Measurements from ENCODE around the gene PROCA1.

The PROCA1 gene

DNA sequence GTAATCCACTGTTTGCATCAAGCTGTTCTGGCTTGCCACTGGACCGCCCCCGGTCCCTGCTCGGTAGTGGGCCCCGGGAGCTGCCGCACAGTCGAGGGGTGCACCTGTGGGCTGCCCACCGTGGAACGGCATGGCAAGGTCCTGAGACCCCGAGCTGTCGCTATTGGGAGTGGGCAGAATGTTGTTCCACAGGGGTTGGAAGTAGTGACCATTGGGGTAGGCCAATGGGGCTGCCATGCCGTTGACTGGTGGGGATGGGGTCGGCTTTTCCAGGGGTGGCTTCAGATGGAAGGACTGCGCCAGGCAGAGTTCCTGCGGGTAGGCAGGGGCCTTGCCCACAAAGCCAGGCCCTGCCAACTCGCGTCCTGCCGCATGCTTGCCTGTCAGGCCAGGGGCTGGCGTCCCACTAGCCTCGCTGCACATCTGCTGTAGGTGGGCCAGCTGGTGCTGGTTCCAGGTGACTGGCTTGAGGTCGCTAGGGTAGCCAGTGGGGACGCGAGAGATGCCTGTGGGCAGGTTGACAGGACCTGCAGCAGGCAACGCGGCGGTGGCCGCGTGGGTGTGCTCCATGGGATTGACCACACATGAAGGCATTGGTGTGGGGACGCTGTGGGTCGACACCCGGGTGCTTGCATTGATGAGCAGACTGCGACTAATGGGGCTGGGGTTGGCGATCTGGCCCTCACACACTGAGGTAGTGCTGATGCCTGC lies 46.9 kb upstream of the PROCA1 start:
- peaks cover 9% of the 10 kb centered on the region for H3K4me1 ChIP-seq (ENCODE audit: control insufficient read depth, low read length)
- H3K36me3 ChIP-seq (ENCODE audit: control insufficient read depth, low read length): peaks cover 34% of the 10 kb centered on the region
- H3K4me3 ChIP-seq (ENCODE audit: low read length): no peak overlapping the region
- no peaks in the 10 kb centered on the region for H3K9me3 ChIP-seq (ENCODE audit: control insufficient read depth, insufficient read depth, low read length)
- no peaks in the 10 kb centered on the region for H3K9me2 ChIP-seq (replicated peaks; ENCODE audit: control insufficient read depth, low read length)
- 0 out of 2 replicates have a peak, but pooled peaks cover 2% of the 10 kb centered on the region for H4K20me1 ChIP-seq (ENCODE audit: control insufficient read depth, insufficient read depth, low read depth, low read length)
- TF ChIP-seq, protein P1, sequence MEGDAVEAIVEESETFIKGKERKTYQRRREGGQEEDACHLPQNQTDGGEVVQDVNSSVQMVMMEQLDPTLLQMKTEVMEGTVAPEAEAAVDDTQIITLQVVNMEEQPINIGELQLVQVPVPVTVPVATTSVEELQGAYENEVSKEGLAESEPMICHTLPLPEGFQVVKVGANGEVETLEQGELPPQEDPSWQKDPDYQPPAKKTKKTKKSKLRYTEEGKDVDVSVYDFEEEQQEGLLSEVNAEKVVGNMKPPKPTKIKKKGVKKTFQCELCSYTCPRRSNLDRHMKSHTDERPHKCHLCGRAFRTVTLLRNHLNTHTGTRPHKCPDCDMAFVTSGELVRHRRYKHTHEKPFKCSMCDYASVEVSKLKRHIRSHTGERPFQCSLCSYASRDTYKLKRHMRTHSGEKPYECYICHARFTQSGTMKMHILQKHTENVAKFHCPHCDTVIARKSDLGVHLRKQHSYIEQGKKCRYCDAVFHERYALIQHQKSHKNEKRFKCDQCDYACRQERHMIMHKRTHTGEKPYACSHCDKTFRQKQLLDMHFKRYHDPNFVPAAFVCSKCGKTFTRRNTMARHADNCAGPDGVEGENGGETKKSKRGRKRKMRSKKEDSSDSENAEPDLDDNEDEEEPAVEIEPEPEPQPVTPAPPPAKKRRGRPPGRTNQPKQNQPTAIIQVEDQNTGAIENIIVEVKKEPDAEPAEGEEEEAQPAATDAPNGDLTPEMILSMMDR (IDR thresholded peaks at IDR 0.05; ENCODE audit: low read depth, low read length, poor library complexity, severe bottlenecking): no peak
- TF ChIP-seq EZH2phosphoT487 (IDR thresholded peaks at IDR 0.05; ENCODE audit: borderline replicate concordance, low read length): no peak
- no peaks in the 10 kb centered on the region for H3K27me3 ChIP-seq (ENCODE audit: control insufficient read depth, low read length)
- no peaks in the 10 kb centered on the region; the same call in none of the 2 replicates for H3F3A ChIP-seq (ENCODE audit: control insufficient read depth, insufficient read depth)
- no peak overlapping the region for H3K4me2 ChIP-seq (ENCODE audit: low read length)
- no peak overlapping the region for H3K27ac ChIP-seq (ENCODE audit: low read depth, low read length)
- H3K79me2 ChIP-seq (ENCODE audit: control insufficient read depth, low read length): no peaks in the 10 kb centered on the region

- peaks cover 32% of the 10 kb centered on the region for H3K36me3 ChIP-seq (ENCODE audit: control insufficient read depth, low read length)
- no peaks in the 10 kb centered on the region for H3K9me3 ChIP-seq (ENCODE audit: control insufficient read depth, insufficient read depth, low read length)
- no peak overlapping the region for H3K27ac ChIP-seq (ENCODE audit: low read depth, low read length)
- H3K9me2 ChIP-seq (replicated peaks; ENCODE audit: control insufficient read depth, low read length): no peaks in the 10 kb centered on the region
- no peak overlapping the region for H3K4me2 ChIP-seq (ENCODE audit: low read length)
- peaks cover 4% of the 10 kb centered on the region for H3K4me1 ChIP-seq (ENCODE audit: control insufficient read depth, low read length)
- H3K4me3 ChIP-seq (ENCODE audit: low read length): no peak overlapping the region
- peaks cover 5% of the 10 kb centered on the region for H3K79me2 ChIP-seq (ENCODE audit: control insufficient read depth, low read length)
- TF ChIP-seq EZH2phosphoT487 (IDR thresholded peaks at IDR 0.05; ENCODE audit: borderline replicate concordance, low read length): no peak
- TF ChIP-seq, protein P1 (IDR thresholded peaks at IDR 0.05; ENCODE audit: low read depth, low read length, poor library complexity, severe bottlenecking): no peak
- H3K27me3 ChIP-seq (ENCODE audit: control insufficient read depth, low read length): no peaks in the 10 kb centered on the region
- H4K20me1 ChIP-seq (ENCODE audit: control insufficient read depth, insufficient read depth, low read depth, low read length): 0 out of 2 replicates have a peak, but pooled peaks cover 2% of the 10 kb centered on the region
- peaks cover 8% of the 10 kb centered on the region for H3F3A ChIP-seq (ENCODE audit: control insufficient read depth, insufficient read depth)
These were observed 44.5 kb upstream of the PROCA1 start for GRCh38 chr17:28756049-28756804.

DNA sequence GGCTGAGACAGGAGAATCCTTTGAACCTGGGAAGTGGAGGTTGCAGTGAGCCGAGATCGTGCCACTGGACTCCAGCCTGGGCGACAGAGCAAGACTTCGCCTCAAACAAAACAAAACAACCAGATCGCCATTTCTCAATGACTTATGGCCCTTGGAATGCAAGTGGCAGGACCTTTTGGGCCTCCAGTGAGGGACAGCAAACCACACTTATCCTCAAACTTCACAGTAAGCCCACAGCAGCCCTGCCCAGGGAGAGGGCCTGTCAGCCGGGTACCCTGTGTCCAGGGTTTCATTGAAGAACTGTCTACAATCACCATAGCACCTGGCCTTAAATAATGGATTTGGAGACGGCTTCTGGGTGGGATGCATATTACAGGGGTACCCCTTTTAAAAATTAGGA lies 43.8 kb upstream of the PROCA1 start:
- H3K4me2 ChIP-seq (ENCODE audit: low read length): no peak overlapping the region
- H3K79me2 ChIP-seq (ENCODE audit: control insufficient read depth, low read length): peaks cover 11% of the 10 kb centered on the region
- H3K9me3 ChIP-seq (ENCODE audit: control insufficient read depth, insufficient read depth, low read length): no peaks in the 10 kb centered on the region
- H3K9me2 ChIP-seq (replicated peaks; ENCODE audit: control insufficient read depth, low read length): no peaks in the 10 kb centered on the region
- TF ChIP-seq, protein P1 (IDR thresholded peaks at IDR 0.05; ENCODE audit: low read depth, low read length, poor library complexity, severe bottlenecking): no peak
- no peak for TF ChIP-seq EZH2phosphoT487 (IDR thresholded peaks at IDR 0.05; ENCODE audit: borderline replicate concordance, low read length)
- peaks cover under 1% of the 10 kb centered on the region for H3K4me1 ChIP-seq (ENCODE audit: control insufficient read depth, low read length)
- H4K20me1 ChIP-seq (ENCODE audit: control insufficient read depth, insufficient read depth, low read depth, low read length): peaks cover 6% of the 10 kb centered on the region; the same call in 1 of the 2 replicates
- H3K36me3 ChIP-seq (ENCODE audit: control insufficient read depth, low read length): peaks cover 39% of the 10 kb centered on the region
- H3K27me3 ChIP-seq (ENCODE audit: control insufficient read depth, low read length): no peaks in the 10 kb centered on the region
- peaks cover 11% of the 10 kb centered on the region for H3F3A ChIP-seq (ENCODE audit: control insufficient read depth, insufficient read depth)
- H3K4me3 ChIP-seq (ENCODE audit: low read length): no peak overlapping the region
- H3K27ac ChIP-seq (ENCODE audit: low read depth, low read length): no peak overlapping the region
